IPS-18c (cell line): ENCODE measurements around the gene SUSD6.

Experiments used
- H3K4me3 ChIP-seq: 2 replicates; pipeline ENCODE4 v1.7.0; 2013; ENCODE audit warnings: low read depth, mild to moderate bottlenecking, low read length, moderate library complexity; ENCODE audit not compliant: insufficient read depth
- H3K9me3 ChIP-seq: one replicate; pipeline ENCODE4 v1.6.1; 2013; ENCODE audit warnings: mild to moderate bottlenecking, low read length, moderate library complexity; ENCODE audit not compliant: control insufficient read depth, insufficient read depth

Gene SUSD6

GRCh38 chr14:69611172-69612013, at the start of gene SUSD6:
Gene SUSD6, plus strand, starts transcription at chr14:69611596. Its CDS starts 46,997 bp downstream, at chr14:69658593.
- peak within 1 kb of the TSS; percentile 69 for H3K4me3 ChIP-seq
- H3K9me3 ChIP-seq: no peaks in the 10 kb centered on the region

- Histone ChIP-seq H3K4me3 (no peak overlapping the region), H3K9me3 (no peaks in the 10 kb centered on the region)
These were observed 49.5 kb upstream of the SUSD6 start for GRCh38 chr14:69561893-69562292.

GRCh38 chr14:69567563-69567962, 43.8 kb upstream of the SUSD6 start:
- Histone ChIP-seq H3K4me3 (no peak overlapping the region), H3K9me3 (peaks cover 11% of the 10 kb centered on the region)

DNA sequence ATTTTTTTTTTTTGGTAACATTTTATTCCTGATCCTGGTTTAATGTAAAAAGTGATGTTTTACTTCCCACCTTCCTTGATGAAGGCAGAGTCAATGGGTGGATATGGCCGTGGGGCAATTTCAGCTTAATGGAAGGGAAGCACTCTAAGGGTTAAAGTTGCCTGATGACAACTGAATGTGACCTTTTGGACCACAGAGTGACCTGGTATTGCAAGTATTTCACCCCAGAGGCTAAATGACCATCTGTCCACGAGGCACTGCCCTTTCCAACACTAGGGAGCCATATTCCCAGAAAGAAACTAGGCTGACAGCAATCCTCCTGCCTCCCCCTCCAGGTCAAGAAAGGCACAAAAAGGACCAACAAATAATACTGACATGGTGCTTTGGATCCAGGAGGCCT, 41.5 kb upstream of the SUSD6 start:
- H3K9me3 ChIP-seq: peaks cover 15% of the 10 kb centered on the region

GRCh38 chr14:69570836-69571330, 40.5 kb upstream of the SUSD6 start:
- no peak overlapping the region for H3K4me3 ChIP-seq
- peaks cover 15% of the 10 kb centered on the region for H3K9me3 ChIP-seq

More for the DNA sequence above, 41.5 kb upstream of the SUSD6 start:
- no peak overlapping the region for H3K4me3 ChIP-seq

DNA sequence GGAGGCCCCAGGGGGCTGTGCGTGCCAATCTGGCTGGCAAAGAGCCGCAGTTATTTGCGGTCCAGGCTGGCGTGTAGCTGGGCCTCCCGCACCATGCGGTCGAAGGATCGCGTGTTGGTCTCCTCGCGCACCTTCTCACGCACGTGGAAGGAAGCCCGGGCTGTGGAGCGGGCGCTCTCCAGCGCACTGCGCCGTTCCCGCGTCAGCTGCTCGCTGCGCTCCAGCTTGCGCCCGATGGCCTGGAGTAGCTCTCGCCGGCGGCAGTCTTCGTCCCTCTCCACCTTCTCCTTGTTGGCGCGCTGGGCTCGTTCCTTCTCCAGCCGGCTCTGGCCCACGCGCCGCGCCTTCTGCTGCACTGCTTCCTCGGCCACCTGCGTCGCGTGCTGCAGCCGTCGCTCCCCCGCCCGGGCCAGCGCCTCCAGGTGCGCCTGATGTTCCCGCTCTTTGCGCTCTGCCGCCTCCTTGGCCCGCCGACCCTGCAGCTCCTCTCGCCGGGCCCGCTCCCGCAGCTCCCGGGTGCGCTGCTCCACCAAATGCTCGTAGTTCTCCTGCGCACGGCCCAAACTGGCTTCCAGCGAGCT, 39.9 kb upstream of the SUSD6 start:
- H3K4me3 ChIP-seq: peak overlapping the region; percentile 43
- peaks cover 15% of the 10 kb centered on the region for H3K9me3 ChIP-seq

GRCh38 chr14:69572030-69572840, 39.2 kb upstream of the SUSD6 start:
- peaks cover 17% of the 10 kb centered on the region for H3K9me3 ChIP-seq
- peak overlapping the region; percentile 43 for H3K4me3 ChIP-seq

DNA sequence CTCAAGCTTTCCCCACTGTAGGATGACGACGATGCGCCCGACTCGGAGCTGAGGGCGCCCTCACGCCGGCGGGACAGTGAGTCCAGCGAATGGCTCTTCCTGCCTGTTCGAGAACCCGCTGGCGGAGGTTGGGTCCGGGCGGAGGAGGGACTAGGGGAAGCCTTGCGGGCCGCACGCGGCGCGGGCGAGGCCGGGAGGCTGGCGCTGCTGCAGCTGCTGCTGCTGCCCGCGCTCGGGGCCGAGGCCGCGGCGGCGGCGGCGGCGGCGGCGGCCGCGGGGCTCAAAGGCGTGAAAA, 38.6 kb upstream of the SUSD6 start:
- 0 out of 2 replicates have a peak overlapping the region, but pooled peaks have one; percentile 15 for H3K4me3 ChIP-seq
- peaks cover 17% of the 10 kb centered on the region for H3K9me3 ChIP-seq

DNA sequence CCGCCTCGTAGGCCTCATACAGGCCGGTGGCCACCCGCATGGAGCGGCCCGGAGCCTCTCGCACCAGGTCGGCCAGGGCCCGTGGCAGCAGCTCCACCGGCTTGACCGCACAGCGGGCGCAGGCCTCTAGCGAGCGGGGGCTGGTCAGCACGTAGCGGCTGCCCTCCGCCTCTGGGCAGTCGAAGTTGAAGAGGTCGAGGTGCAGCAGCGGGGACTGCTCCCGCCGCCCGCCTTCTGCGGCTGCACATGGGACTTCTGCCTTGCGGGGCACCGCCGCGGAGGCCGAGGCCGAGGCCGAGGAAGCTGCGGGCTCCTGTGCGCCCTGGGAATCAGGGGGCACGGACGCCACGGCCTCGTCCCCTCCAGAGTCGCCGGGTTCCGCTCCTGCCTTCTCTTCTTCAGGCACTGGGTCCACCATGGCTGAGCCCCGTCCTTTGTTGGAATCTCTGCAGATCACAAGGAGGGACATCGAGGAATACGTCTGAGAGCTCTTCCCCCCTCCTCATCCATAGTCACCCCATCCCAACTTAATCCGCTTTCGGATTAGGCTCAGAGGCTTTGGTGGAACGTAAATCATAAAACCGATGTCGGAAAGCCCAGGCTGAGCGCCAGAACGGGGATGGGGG, 38.1 kb upstream of the SUSD6 start:
- H3K9me3 ChIP-seq: peaks cover 17% of the 10 kb centered on the region

GRCh38 chr14:69573831-69574262, 37.5 kb upstream of the SUSD6 start:
- peaks cover 17% of the 10 kb centered on the region for H3K9me3 ChIP-seq
- H3K4me3 ChIP-seq: peak overlapping the region; percentile 67

More for the DNA sequence above, 38.1 kb upstream of the SUSD6 start:
- H3K4me3 ChIP-seq: peak overlapping the region; percentile 67

DNA sequence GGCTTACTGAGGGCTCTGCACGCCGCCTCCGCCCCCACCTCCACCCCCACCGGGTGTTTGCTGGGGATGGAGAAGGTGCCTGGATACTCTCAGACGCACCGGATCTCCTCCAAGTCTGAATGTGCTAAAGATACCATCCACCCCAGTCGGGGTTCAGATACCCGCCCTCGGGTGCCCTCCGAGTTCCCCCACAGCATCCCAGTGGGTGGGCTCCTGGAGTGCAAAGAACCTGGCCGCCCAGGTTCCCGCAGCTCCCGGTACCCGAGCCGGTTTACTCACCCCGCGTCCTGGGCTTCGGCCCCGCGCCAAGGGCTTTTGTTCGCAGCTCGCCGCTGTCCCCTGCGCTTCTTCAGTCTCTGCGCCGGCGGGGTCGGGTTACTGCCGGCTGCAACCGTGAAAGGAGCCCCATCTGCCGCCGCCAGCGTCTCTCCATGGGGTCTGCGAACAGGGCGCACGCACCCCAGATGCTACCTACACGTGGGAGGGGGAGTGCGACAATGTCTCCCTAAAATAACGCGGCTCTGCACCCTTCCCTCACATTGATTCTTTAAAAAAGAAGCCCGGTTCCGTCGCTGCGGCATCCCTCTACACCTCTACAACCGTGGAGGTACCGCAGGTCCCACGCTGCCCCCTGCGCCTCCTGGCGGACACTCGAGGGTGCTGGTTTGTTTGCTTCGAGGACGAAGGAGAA, 37.0 kb upstream of the SUSD6 start, which contains the start of gene CCDC177:
CCDC177 (minus strand) TSS at position 609 of the 691 bp plus-strand sequence. CDS start 1,249 bp downstream, outside the sequence.
- H3K4me3 ChIP-seq: peak within 1 kb of the TSS; percentile 67

DNA sequence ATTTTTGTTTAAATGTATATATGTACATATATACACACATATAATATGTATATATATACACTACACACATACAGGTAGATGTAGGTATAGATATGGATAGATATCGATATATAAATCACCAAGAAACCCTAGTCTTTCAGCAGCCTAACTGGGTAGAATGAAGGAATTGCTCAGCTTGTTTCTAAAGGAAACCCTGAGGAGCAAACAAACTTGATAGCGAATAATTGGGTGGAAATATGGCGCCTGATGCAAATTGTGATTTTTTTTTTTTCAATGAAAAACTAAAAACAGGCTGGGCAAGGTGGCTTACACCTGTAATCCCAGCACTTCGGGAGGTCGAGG, 36.5 kb upstream of the SUSD6 start:
- no peak overlapping the region for H3K4me3 ChIP-seq
- peaks cover 17% of the 10 kb centered on the region for H3K9me3 ChIP-seq

More for the DNA sequence above, 37.0 kb upstream of the SUSD6 start, which contains the start of gene CCDC177:
- H3K9me3 ChIP-seq: peaks cover 17% of the 10 kb centered on the region

DNA sequence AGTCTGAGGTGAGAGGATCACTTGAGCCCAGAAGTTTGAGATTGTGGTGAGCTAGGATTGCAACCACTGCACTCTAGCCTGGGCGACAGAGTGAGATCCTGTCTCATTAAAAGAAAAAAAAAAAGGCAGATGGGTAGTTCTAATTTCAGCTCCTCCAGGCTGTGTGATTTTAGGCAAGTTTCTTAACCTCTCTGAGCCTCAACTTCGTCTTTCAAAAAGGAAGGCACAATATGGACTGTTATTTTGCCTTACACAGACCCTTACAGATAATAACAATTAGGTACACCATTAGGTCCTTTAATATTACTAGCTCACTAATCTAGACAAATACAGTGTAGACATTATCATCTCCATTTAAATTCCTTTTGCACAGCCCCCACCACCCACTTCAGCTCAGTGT, 31.9 kb upstream of the SUSD6 start:
- no peak overlapping the region for H3K4me3 ChIP-seq
- peaks cover 2% of the 10 kb centered on the region for H3K9me3 ChIP-seq

DNA sequence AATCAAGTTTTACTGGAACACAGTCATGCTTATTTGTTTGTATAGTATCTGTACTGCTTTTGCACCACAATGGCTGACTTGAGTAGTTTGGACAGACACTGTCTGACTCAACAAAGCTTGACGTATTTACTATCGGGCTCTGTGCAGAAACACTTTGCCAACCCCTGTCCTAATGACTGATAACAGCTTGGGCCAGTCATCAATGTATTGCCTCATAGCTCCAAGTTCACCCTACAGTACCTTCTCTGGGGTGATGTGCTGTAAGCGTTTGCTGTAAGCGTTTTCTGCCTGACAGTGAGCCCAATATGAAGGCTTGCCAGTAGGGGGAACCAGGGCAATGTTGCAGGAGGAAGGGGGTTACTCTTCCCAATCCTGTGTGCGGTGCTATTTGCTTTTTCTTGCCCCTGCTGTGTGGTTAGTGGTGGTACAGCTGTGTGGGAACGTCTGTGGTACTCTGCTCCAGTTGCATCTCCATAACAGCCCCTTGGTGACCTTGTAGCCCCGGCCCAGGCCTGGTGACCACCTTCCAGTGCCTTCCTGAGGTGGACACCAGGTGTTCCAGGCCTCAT, 31.3 kb upstream of the SUSD6 start:
- no peak overlapping the region for H3K4me3 ChIP-seq
- peaks cover 2% of the 10 kb centered on the region for H3K9me3 ChIP-seq

DNA sequence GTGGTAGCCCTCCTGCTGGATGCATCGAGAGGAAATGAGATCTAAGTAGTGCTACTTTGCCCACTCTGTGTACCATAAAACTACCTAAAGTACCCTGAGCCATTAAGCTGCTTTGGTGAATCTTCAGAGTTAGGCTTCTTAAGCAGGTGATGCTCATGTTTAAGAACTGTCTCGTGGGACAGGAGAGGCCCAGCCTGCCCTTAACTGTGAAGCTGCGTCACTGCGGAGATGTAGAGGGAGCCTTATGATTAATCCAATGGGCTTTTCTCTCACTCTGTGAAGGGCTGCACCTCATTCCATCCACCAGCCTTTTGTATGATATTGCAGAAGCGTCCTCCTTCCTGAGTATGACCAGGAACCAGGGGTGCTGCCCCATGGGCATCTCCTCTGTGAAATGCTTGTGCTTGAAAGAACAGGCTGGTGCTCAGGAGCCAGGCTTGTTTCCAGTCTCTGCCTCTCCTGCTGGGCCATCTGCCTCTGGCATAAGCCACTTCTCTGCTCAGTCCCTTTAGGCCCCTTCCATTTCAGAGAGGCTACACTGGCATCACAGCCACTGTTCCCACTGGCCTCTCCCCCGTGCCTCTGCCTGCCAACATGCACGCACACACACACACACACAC, 30.0 kb upstream of the SUSD6 start:
- Histone ChIP-seq H3K9me3 (peaks cover 2% of the 10 kb centered on the region), H3K4me3 (no peak overlapping the region)

DNA sequence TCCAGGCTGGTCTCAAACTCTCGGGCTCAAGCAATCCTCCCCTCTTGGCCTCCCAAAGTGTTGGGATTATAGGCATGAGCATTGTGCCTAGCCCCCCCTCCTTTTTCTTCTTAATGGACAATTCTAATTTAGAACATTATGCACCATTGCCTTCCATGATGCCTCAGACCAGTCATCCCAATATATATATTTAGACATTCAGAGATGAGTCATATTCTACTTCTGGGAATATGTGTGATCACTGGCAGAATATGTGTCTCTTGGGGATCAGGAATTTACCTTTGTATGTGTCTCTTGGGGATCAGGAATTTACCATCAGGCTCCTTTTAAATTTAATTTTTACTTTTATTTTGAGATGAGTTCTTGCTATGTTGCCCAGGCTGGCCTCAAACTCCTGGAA, 29.2 kb upstream of the SUSD6 start:
- Histone ChIP-seq H3K9me3 (no peaks in the 10 kb centered on the region), H3K4me3 (no peak overlapping the region)
